GM12865 (cell line): ENCODE data around the gene POLR2E.

Experiments
- DNase-seq: peaks from one replicate; pipeline ENCODE4 v3.0.0; 2010; ENCODE audit warnings: low read depth
- H3K4me3 ChIP-seq: 2 replicates; pipeline ENCODE4 v1.5.1; 2011; ENCODE audit warnings: mild to moderate bottlenecking, low read depth, low read length, control low read depth
- CTCF ChIP-seq: IDR thresholded peaks from 2 replicates; pipeline ENCODE4 v1.5.1; 2011; ENCODE audit warnings: low read length, control low read depth, low read depth, inconsistent platforms; ENCODE audit not compliant: insufficient read depth; ENCODE audit errors: missing control alignments

POLR2E gene

GRCh38 chr19:1102407-1103131 lies 7.4 kb upstream of the POLR2E start:
- DNase-seq = peak; percentile 93
- H3K4me3 ChIP-seq = no peak overlapping the region
- no peak for TF ChIP-seq CTCF

GRCh38 chr19:1101337-1101698 lies 6.1 kb upstream of the POLR2E start:
- TF ChIP-seq CTCF = no peak
- H3K4me3 ChIP-seq = peak overlapping the region; percentile 1; the same call in 1 of the 2 replicates
- peak; percentile 63 for DNase-seq

- TF ChIP-seq CTCF = no peak
- DNase-seq = no peak
- H3K4me3 ChIP-seq = no peak overlapping the region
Observed at GRCh38 chr19:1098177-1099051, 3.2 kb upstream of the POLR2E start.

- no peak overlapping the region for H3K4me3 ChIP-seq
- DNase-seq = no peak
- TF ChIP-seq CTCF = no peak
Observed at GRCh38 chr19:1097810-1098176, 2.6 kb upstream of the POLR2E start.

GRCh38 chr19:1094655-1094977 lies 559 bp downstream of the POLR2E start:
- no peak for DNase-seq
- peak overlapping the region; percentile 99 for H3K4me3 ChIP-seq
- TF ChIP-seq CTCF = no peak

- TF ChIP-seq CTCF = no peak
- no peak for DNase-seq
- peak overlapping the region; percentile 99 for H3K4me3 ChIP-seq
Observed at GRCh38 chr19:1093811-1094553, 1.2 kb downstream of the POLR2E start.
